ENCODE measurements around the gene GPC6. TPM values are rescaled to one million over a fixed set of nuclear protein-coding genes. Genes with fewer than 3 reads are reported as not detected.
"Not testable (repeated sequence)": the region's sequence is repeated elsewhere in the genome, so short reads cannot be mapped to it uniquely, and the experiment has no call there.

Gene GPC6
- polyA plus RNA-seq, 4 donors = 0.22 to 45.0 (median 1.4) TPM

GRCh38 chr13:94205896-94206295 is 979.3 kb downstream of the GPC6 start:
- Histone ChIP-seq H3K4me1 (ENCODE audit: control insufficient read depth in 3 of 3, insufficient read depth in 2 of 3, low read depth in 1 of 3, low read length in 2 of 3) (no peaks in the 10 kb centered on the region), H3K36me3 (ENCODE audit: control insufficient read depth in 3 of 3, insufficient read depth in 2 of 3, low read depth in 1 of 3, low read length in 3 of 3) (no peaks in the 10 kb centered on the region), H3K27me3 (ENCODE audit: control insufficient read depth in 3 of 3, insufficient read depth in 3 of 3, low read length in 3 of 3) (no peaks in the 10 kb centered on the region), H3K27ac (ENCODE audit: low read depth in 1 of 3, low read length in 2 of 3) (no peak overlapping the region), H3K9me3 (ENCODE audit: control insufficient read depth in 2 of 2, insufficient read depth in 1 of 2, low read depth in 1 of 2, low read length in 1 of 2) (no peaks in the 10 kb centered on the region), H3K4me3 (ENCODE audit: low read depth in 1 of 3, low read length in 3 of 3) (no peak overlapping the region)
- FAIRE-seq (no peak), DNase-seq (no peak)
- WGBS, 3 donors = 68 to 77% (median 70%) methylated on average over 3 of the region's 3 CpGs

DNA sequence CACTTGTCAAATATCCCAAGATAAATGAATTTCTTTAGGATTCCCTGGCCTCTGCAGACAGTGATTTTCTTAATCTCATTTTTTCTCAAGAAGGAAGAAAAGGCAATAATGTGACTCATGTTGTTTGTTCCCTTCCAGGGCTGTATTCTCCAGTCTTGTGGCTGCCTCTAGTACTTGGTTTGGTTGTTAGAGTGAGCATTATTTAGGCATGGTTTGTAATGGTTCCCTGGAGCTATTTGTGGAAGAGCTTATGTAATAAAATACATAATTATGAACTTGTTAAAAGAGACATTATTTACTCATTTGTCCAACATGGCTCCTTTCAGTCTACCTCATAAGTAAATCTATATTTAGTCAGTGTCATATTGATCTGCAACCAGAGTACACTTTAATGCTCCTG is 982.5 kb downstream of the GPC6 start:
- H3K4me3 ChIP-seq (ENCODE audit: low read depth in 1 of 3, low read length in 3 of 3) = no peak overlapping the region
- no peak overlapping the region for H3K27ac ChIP-seq (ENCODE audit: low read depth in 1 of 3, low read length in 2 of 3)
- no peaks in the 10 kb centered on the region for H3K27me3 ChIP-seq (ENCODE audit: control insufficient read depth in 3 of 3, insufficient read depth in 3 of 3, low read length in 3 of 3)
- no peaks in the 10 kb centered on the region for H3K36me3 ChIP-seq (ENCODE audit: control insufficient read depth in 3 of 3, insufficient read depth in 2 of 3, low read depth in 1 of 3, low read length in 3 of 3)
- no peak for FAIRE-seq
- peaks cover 0 to 2% of the 10 kb centered on the region in 2 donors for H3K9me3 ChIP-seq (ENCODE audit: control insufficient read depth in 2 of 2, insufficient read depth in 1 of 2, low read depth in 1 of 2, low read length in 1 of 2)
- H3K4me1 ChIP-seq (ENCODE audit: control insufficient read depth in 3 of 3, insufficient read depth in 2 of 3, low read depth in 1 of 3, low read length in 2 of 3) = peaks cover 0 to 7% (median 0%) of the 10 kb centered on the region in 3 donors
- DNase-seq = no peak

DNA sequence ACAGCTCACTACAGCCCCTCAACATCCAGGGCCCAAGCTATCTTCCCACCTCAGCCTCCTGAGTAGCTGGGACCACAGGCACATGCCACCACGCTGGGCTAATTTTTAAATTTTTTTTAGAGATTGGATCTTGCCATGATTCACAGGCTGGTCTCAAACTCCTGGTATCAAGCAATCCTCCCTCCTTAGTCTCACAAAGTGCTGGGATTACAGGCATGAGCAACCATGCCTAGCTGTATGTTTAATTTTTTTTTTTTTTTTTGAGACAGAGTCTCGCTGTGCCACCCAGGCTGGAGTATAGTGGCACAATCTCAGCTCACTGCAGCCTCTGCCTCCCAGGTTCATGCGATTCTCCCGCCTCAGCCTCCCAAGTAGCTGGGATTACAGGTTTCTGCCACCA is 983.3 kb downstream of the GPC6 start:
- H3K27ac ChIP-seq (ENCODE audit: low read depth in 1 of 3, low read length in 2 of 3); H3K9me3 ChIP-seq (ENCODE audit: control insufficient read depth in 2 of 2, insufficient read depth in 1 of 2, low read depth in 1 of 2, low read length in 1 of 2); H3K36me3 ChIP-seq (ENCODE audit: control insufficient read depth in 3 of 3, insufficient read depth in 2 of 3, low read depth in 1 of 3, low read length in 3 of 3); H3K4me3 ChIP-seq (ENCODE audit: low read depth in 1 of 3, low read length in 3 of 3); FAIRE-seq; DNase-seq; H3K27me3 ChIP-seq (ENCODE audit: control insufficient read depth in 3 of 3, insufficient read depth in 3 of 3, low read length in 3 of 3): not testable (repeated sequence)
- WGBS, 3 donors = 94 to 100% (median 97%) methylated on average over 4 of the region's 4 CpGs
- peaks cover 0 to 11% (median 0%) of the 10 kb centered on the region in 3 donors for H3K4me1 ChIP-seq (ENCODE audit: control insufficient read depth in 3 of 3, insufficient read depth in 2 of 3, low read depth in 1 of 3, low read length in 2 of 3)

DNA sequence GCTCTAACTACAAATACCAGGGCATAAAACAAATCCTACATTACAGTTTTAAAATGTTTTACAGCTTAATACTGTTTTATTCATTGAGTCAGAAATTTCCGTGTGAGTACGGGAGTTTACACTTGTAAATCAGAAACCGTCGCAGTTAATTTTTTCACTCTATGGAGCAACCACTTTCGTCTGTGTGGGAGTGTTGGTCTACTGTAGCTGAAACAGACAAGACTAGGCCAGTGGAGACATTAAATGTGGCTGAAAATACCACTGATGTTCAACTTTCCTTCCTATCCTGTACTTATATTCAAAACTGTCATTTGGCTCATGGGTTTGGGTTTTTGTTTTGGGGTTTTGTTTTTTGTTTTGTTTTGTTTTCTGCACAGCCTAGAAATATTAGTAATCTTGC is 984.2 kb downstream of the GPC6 start:
- WGBS, 3 donors = 57 to 77% (median 70%) methylated on average over 5 of the region's 5 CpGs
- Histone ChIP-seq H3K4me3 (ENCODE audit: low read depth in 1 of 3, low read length in 3 of 3) (no peak overlapping the region), H3K9me3 (ENCODE audit: control insufficient read depth in 2 of 2, insufficient read depth in 1 of 2, low read depth in 1 of 2, low read length in 1 of 2) (peaks cover 0 to 2% of the 10 kb centered on the region in 2 donors), H3K36me3 (ENCODE audit: control insufficient read depth in 3 of 3, insufficient read depth in 2 of 3, low read depth in 1 of 3, low read length in 3 of 3) (no peaks in the 10 kb centered on the region), H3K27me3 (ENCODE audit: control insufficient read depth in 3 of 3, insufficient read depth in 3 of 3, low read length in 3 of 3) (no peaks in the 10 kb centered on the region), H3K4me1 (ENCODE audit: control insufficient read depth in 3 of 3, insufficient read depth in 2 of 3, low read depth in 1 of 3, low read length in 2 of 3) (peaks cover 0 to 16% (median 0%) of the 10 kb centered on the region in 3 donors), H3K27ac (ENCODE audit: low read depth in 1 of 3, low read length in 2 of 3) (no peak overlapping the region)
- DNase-seq (no peak), FAIRE-seq (no peak)

- Histone ChIP-seq H3K9me3 (ENCODE audit: control insufficient read depth in 2 of 2, insufficient read depth in 1 of 2, low read depth in 1 of 2, low read length in 1 of 2) (peaks cover 0 to 2% of the 10 kb centered on the region in 2 donors), H3K4me3 (ENCODE audit: low read depth in 1 of 3, low read length in 3 of 3) (no peak overlapping the region), H3K4me1 (ENCODE audit: control insufficient read depth in 3 of 3, insufficient read depth in 2 of 3, low read depth in 1 of 3, low read length in 2 of 3) (peaks cover 0 to 16% (median 0%) of the 10 kb centered on the region in 3 donors), H3K36me3 (ENCODE audit: control insufficient read depth in 3 of 3, insufficient read depth in 2 of 3, low read depth in 1 of 3, low read length in 3 of 3) (no peaks in the 10 kb centered on the region), H3K27me3 (ENCODE audit: control insufficient read depth in 3 of 3, insufficient read depth in 3 of 3, low read length in 3 of 3) (no peaks in the 10 kb centered on the region), H3K27ac (ENCODE audit: low read depth in 1 of 3, low read length in 2 of 3) (no peak overlapping the region)
- FAIRE-seq (no peak), DNase-seq (no peak)
Observed at GRCh38 chr13:94212196-94212595, 985.6 kb downstream of the GPC6 start.

- no peaks in the 10 kb centered on the region for H3K36me3 ChIP-seq (ENCODE audit: control insufficient read depth in 3 of 3, insufficient read depth in 2 of 3, low read depth in 1 of 3, low read length in 3 of 3)
- DNase-seq (no peak), FAIRE-seq (no peak)
- H3K27me3 ChIP-seq (ENCODE audit: control insufficient read depth in 3 of 3, insufficient read depth in 3 of 3, low read length in 3 of 3) = no peaks in the 10 kb centered on the region
- WGBS, 3 donors = 70 to 91% (median 82%) methylated on average over 1 of the region's 1 CpG
- H3K4me3 ChIP-seq (ENCODE audit: low read depth in 1 of 3, low read length in 3 of 3) = no peak overlapping the region
- no peak overlapping the region for H3K27ac ChIP-seq (ENCODE audit: low read depth in 1 of 3, low read length in 2 of 3)
- H3K9me3 ChIP-seq (ENCODE audit: control insufficient read depth in 2 of 2, insufficient read depth in 1 of 2, low read depth in 1 of 2, low read length in 1 of 2) = peaks cover 0 to 2% of the 10 kb centered on the region in 2 donors
- H3K4me1 ChIP-seq (ENCODE audit: control insufficient read depth in 3 of 3, insufficient read depth in 2 of 3, low read depth in 1 of 3, low read length in 2 of 3) = peaks cover 0 to 16% (median 0%) of the 10 kb centered on the region in 3 donors
Observed at GRCh38 chr13:94214121-94214520, 987.5 kb downstream of the GPC6 start.

- H3K4me1 ChIP-seq (ENCODE audit: control insufficient read depth in 3 of 3, insufficient read depth in 2 of 3, low read depth in 1 of 3, low read length in 2 of 3) = peaks cover 0 to 16% (median 0%) of the 10 kb centered on the region in 3 donors
- no peaks in the 10 kb centered on the region for H3K27me3 ChIP-seq (ENCODE audit: control insufficient read depth in 3 of 3, insufficient read depth in 3 of 3, low read length in 3 of 3)
- H3K27ac ChIP-seq (ENCODE audit: low read depth in 1 of 3, low read length in 2 of 3) = no peak overlapping the region
- 53 to 68% (median 54%) methylated on average over 3 of the region's 3 CpGs for WGBS, 3 donors
- no peak overlapping the region for H3K4me3 ChIP-seq (ENCODE audit: low read depth in 1 of 3, low read length in 3 of 3)
- FAIRE-seq = no peak
- no peaks in the 10 kb centered on the region for H3K36me3 ChIP-seq (ENCODE audit: control insufficient read depth in 3 of 3, insufficient read depth in 2 of 3, low read depth in 1 of 3, low read length in 3 of 3)
- H3K9me3 ChIP-seq (ENCODE audit: control insufficient read depth in 2 of 2, insufficient read depth in 1 of 2, low read depth in 1 of 2, low read length in 1 of 2) = peaks cover 0 to 2% of the 10 kb centered on the region in 2 donors
- DNase-seq = no peak
Observed at GRCh38 chr13:94214975-94215374, 988.4 kb downstream of the GPC6 start.

- FAIRE-seq = no peak
- 63 to 85% (median 65%) methylated on average over 1 of the region's 1 CpG for WGBS, 3 donors
Observed at GRCh38 chr13:94216476-94216875, 989.9 kb downstream of the GPC6 start.

DNA sequence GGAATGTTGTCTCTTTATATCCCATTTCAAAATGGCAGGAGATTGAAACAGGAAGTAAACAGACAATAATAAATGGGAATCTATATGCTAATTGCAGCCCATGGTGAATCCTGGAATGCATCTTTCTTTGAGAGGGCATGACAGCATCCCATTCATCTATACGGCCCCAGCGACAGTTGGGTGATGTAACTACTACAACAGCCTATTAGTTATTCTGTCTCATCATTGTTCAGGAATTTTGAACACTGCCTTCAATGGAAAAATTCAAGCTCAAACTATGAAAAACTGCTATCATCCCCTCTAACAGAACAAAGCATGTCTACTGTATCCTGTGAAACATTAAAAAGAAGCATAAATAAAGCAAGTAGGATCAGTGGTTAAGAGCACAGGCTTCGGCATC is 990.8 kb downstream of the GPC6 start:
- H3K36me3 ChIP-seq (ENCODE audit: control insufficient read depth in 3 of 3, insufficient read depth in 2 of 3, low read depth in 1 of 3, low read length in 3 of 3) = no peaks in the 10 kb centered on the region
- 93 to 96% (median 95%) methylated on average over 3 of the region's 3 CpGs for WGBS, 3 donors
- FAIRE-seq (no peak), DNase-seq (no peak)
- H3K4me1 ChIP-seq (ENCODE audit: control insufficient read depth in 3 of 3, insufficient read depth in 2 of 3, low read depth in 1 of 3, low read length in 2 of 3) = peaks cover 0 to 8% (median 0%) of the 10 kb centered on the region in 3 donors
- no peaks in the 10 kb centered on the region for H3K27me3 ChIP-seq (ENCODE audit: control insufficient read depth in 3 of 3, insufficient read depth in 3 of 3, low read length in 3 of 3)
- no peak overlapping the region for H3K4me3 ChIP-seq (ENCODE audit: low read depth in 1 of 3, low read length in 3 of 3)
- H3K9me3 ChIP-seq (ENCODE audit: control insufficient read depth in 2 of 2, insufficient read depth in 1 of 2, low read depth in 1 of 2, low read length in 1 of 2) = peaks cover 0 to 2% of the 10 kb centered on the region in 2 donors
- H3K27ac ChIP-seq (ENCODE audit: low read depth in 1 of 3, low read length in 2 of 3) = no peak overlapping the region

More at GRCh38 chr13:94216476-94216875, 989.9 kb downstream of the GPC6 start:
- Histone ChIP-seq H3K27me3 (ENCODE audit: control insufficient read depth in 3 of 3, insufficient read depth in 3 of 3, low read length in 3 of 3) (no peaks in the 10 kb centered on the region), H3K27ac (ENCODE audit: low read depth in 1 of 3, low read length in 2 of 3) (no peak overlapping the region), H3K4me3 (ENCODE audit: low read depth in 1 of 3, low read length in 3 of 3) (no peak overlapping the region), H3K36me3 (ENCODE audit: control insufficient read depth in 3 of 3, insufficient read depth in 2 of 3, low read depth in 1 of 3, low read length in 3 of 3) (no peaks in the 10 kb centered on the region), H3K9me3 (ENCODE audit: control insufficient read depth in 2 of 2, insufficient read depth in 1 of 2, low read depth in 1 of 2, low read length in 1 of 2) (peaks cover 0 to 2% of the 10 kb centered on the region in 2 donors), H3K4me1 (ENCODE audit: control insufficient read depth in 3 of 3, insufficient read depth in 2 of 3, low read depth in 1 of 3, low read length in 2 of 3) (peaks cover 0 to 15% (median 0%) of the 10 kb centered on the region in 3 donors)
- no peak for DNase-seq

Data from small intestine (tissue), 7 donors.